ENCODE measurements around the gene AUTS2.

DNA sequence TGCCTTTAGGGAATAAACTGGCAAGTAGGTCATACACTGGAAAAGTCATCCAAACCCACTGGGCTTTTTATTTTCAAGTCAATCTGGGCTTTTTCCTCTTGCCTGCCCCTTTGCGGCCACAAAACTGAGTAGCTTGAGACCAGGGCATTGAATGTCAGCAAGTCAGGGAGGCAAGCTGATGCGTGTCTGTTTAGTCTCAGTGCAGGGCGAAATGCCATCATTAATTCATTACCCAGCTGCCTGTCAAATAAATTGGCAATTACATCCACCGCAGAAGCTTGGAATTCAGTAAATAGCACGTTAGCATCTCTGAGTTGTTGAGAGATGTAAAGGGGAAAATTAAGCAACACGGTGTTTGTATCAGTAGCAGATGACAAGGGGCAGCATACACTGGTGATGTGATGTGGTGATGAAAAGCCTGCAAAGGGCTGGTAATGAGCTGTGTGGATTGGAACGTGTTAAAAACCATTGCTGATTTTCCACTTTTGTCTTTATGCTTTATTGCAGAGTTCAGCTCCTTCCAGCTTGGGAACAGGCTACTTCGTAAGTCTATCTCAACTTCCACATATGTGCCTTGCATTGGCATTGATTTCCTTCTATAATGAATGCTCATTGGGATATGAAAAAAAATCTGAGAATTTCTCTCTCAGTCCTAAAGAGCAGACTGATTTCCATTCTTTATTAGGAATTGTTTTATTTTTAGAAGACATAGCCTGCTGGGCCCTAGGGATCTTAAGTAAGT lies 535.9 kb downstream of the AUTS2 start:
- no peak for TF ChIP-seq POLR2AphosphoS5 (IDR thresholded peaks at IDR 0.05)
- TF ChIP-seq, protein P1, sequence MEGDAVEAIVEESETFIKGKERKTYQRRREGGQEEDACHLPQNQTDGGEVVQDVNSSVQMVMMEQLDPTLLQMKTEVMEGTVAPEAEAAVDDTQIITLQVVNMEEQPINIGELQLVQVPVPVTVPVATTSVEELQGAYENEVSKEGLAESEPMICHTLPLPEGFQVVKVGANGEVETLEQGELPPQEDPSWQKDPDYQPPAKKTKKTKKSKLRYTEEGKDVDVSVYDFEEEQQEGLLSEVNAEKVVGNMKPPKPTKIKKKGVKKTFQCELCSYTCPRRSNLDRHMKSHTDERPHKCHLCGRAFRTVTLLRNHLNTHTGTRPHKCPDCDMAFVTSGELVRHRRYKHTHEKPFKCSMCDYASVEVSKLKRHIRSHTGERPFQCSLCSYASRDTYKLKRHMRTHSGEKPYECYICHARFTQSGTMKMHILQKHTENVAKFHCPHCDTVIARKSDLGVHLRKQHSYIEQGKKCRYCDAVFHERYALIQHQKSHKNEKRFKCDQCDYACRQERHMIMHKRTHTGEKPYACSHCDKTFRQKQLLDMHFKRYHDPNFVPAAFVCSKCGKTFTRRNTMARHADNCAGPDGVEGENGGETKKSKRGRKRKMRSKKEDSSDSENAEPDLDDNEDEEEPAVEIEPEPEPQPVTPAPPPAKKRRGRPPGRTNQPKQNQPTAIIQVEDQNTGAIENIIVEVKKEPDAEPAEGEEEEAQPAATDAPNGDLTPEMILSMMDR (IDR thresholded peaks at IDR 0.05) = no peak

Measured in breast epithelium (tissue), 3 donors.